GM12892 (cell line): ENCODE data around the gene CMIP.

Experiments
- POLR2A ChIP-seq: IDR thresholded peaks from 2 replicates; pipeline ENCODE4 v1.6.1; 2011; ENCODE audit warnings: low read depth, low read length, control low read depth
- TAF1 ChIP-seq: IDR thresholded peaks from 2 replicates; pipeline ENCODE4 v1.6.1; 2011; ENCODE audit warnings: low read depth, mild to moderate bottlenecking, control low read depth, low read length, borderline replicate concordance

DNA sequence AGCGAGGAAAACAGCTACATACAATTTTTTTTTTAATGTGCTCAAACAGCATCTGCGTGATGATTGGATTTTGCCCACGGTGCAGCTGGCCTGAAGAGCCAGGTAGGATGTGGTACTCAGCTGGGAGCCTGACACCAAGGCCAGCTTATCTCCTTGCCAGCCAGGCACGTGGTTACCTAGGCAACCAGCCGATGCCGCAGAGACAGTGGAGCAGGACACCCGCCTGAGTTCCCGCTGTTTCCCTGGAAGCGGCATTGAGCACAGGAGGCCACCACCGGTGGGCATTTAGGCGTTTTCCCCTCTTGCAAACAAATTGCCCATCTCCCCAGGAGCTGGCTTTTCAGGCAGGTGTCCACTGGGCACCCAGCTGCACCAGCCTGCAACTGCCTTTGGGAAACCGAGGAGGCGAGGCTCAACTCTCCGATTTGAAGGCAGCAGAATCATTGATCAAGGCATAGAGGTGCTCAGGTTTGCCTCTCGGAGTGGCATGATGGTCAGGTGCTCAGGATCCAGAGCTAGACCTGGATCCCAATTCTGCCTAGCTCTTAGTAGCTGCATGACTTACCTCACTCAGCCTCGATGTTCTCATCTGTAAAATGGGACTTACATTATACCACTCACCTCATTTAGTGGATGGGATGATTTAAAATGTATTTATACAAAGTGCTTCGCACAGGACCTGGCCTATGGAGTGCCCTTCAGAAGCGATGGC is 196.9 kb downstream of the CMIP start:
- no peak for TF ChIP-seq POLR2A
- no peak for TF ChIP-seq TAF1
